Neural cell (in vitro differentiated cells): ENCODE measurements around the gene ADGRG1.

Source experiments
- TF ChIP-seq, protein P1 (sequence below): fragments of 450-650 bp; IDR thresholded peaks from 2 replicates; pipeline ENCODE4 v1.5.1; 2014; ENCODE audit warnings: antibody characterized with exemption, mild to moderate bottlenecking, moderate library complexity; ENCODE audit not compliant: poor library complexity, severe bottlenecking
- TF ChIP-seq, protein P2 (sequence below): IDR thresholded peaks from 2 replicates; pipeline ENCODE4 v1.6.1; 2012; ENCODE audit warnings: borderline replicate concordance

DNA sequence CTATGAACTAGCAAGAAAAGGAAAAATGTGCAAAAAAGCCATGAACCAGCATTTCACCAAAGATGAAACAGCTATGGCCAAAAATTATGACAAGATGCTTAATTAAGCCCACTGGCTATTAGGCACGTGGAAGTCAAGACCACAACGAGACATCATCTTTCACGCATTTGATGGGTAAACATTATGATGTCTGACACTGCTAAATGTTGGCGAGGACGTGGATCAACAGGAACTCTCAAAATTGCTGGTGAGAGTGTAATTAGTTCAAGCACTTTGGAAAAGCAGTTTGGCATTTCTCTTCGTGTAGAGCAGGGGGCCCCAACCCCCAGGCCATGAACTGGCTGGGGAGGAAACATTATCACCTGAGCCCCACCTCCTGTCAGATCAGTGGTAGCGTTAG, 39.6 kb upstream of the ADGRG1 start:
- TF ChIP-seq, protein P1, sequence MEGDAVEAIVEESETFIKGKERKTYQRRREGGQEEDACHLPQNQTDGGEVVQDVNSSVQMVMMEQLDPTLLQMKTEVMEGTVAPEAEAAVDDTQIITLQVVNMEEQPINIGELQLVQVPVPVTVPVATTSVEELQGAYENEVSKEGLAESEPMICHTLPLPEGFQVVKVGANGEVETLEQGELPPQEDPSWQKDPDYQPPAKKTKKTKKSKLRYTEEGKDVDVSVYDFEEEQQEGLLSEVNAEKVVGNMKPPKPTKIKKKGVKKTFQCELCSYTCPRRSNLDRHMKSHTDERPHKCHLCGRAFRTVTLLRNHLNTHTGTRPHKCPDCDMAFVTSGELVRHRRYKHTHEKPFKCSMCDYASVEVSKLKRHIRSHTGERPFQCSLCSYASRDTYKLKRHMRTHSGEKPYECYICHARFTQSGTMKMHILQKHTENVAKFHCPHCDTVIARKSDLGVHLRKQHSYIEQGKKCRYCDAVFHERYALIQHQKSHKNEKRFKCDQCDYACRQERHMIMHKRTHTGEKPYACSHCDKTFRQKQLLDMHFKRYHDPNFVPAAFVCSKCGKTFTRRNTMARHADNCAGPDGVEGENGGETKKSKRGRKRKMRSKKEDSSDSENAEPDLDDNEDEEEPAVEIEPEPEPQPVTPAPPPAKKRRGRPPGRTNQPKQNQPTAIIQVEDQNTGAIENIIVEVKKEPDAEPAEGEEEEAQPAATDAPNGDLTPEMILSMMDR: no peak
- TF ChIP-seq, protein P2, sequence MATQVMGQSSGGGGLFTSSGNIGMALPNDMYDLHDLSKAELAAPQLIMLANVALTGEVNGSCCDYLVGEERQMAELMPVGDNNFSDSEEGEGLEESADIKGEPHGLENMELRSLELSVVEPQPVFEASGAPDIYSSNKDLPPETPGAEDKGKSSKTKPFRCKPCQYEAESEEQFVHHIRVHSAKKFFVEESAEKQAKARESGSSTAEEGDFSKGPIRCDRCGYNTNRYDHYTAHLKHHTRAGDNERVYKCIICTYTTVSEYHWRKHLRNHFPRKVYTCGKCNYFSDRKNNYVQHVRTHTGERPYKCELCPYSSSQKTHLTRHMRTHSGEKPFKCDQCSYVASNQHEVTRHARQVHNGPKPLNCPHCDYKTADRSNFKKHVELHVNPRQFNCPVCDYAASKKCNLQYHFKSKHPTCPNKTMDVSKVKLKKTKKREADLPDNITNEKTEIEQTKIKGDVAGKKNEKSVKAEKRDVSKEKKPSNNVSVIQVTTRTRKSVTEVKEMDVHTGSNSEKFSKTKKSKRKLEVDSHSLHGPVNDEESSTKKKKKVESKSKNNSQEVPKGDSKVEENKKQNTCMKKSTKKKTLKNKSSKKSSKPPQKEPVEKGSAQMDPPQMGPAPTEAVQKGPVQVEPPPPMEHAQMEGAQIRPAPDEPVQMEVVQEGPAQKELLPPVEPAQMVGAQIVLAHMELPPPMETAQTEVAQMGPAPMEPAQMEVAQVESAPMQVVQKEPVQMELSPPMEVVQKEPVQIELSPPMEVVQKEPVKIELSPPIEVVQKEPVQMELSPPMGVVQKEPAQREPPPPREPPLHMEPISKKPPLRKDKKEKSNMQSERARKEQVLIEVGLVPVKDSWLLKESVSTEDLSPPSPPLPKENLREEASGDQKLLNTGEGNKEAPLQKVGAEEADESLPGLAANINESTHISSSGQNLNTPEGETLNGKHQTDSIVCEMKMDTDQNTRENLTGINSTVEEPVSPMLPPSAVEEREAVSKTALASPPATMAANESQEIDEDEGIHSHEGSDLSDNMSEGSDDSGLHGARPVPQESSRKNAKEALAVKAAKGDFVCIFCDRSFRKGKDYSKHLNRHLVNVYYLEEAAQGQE: no peak
